HT1080 (cell line): ENCODE data around the gene DYNLT1. TPM values are rescaled to one million over a fixed set of nuclear protein-coding genes. Genes with fewer than 3 reads are reported as not detected.
"Not testable (repeated sequence)": the region's sequence is repeated elsewhere in the genome, so short reads cannot be mapped to it uniquely, and the experiment has no call there.

Experiments used
- DNase-seq: peaks from one replicate; pipeline ENCODE4 v3.0.0-alpha.2; 2015; ENCODE audit warnings: low read depth
- total RNA-seq: library from RNA; depleted of rRNA; stranded (reverse); fragments of >200 nt; shearing (Covaris generic); gene quantifications from 2 replicates; pipeline ENCODE4 v1.2.3, GENCODE V29; 2014

The DYNLT1 gene
- total RNA-seq, 1 experiment from 2014 or later, result 63.4 TPM

DNA sequence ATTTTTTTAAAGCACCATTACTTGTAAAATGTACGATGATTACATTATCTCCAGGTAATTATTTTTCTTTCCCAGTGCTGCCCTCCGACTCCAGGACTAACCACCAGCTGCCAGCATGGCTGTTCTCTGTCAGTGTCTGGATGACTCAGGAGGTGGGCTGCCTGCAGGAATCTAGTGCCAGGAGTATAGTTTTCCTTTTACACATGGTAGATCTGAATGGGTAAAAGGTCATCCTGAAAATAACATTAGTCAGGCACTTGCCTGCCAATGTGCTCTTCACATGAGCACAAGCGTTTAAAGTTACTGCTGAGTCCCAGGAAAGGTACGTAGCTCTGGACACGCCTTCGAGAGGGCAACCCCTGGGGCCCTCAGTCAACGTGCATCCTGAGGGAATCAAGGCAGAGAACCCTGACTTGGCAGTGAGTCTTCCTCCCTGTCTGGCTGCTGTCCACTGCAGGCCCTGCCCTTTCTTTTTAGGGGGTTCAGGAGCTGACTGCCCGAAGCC is 2.4 kb downstream of the DYNLT1 start:
- peak; percentile 97 for DNase-seq

DNA sequence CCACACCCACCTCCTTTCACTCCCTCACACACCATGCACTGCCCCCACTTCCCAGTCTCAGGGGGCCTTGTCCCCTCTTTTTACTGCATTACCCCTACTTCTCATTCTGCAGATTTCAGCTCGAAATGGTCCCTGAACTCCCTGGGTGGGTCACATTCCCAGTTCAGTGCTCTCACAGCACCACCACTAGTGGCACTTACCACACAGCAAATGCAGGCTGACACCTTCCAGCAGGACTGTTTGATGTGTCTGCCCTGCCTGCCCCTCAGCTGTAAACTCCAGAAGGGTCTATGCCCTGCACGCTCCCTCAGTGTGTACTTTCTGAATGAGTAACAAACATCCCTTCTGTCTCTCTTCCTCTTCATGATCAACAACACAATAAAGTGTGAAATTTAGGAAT is 4.0 kb downstream of the DYNLT1 start:
- no peak for DNase-seq

DNA sequence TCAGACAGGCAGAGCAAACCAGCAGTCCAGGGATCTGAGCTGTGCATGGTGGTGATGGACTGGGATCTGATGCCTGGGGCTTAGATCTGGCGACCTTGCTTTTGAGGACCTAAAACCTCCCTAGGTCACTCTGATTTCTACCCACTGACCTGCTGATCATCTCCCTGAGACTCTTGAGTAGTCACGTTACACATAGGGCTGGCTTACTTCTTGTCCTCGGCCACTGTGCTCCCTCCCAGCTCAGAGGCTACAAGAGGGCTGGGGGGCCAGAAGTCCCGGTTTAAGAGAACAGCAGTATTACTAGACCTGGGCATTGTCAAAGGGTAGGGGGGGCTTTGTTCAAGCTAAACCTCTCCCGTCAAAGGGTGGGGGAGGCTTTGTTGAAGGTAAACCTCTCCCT is 5.5 kb downstream of the DYNLT1 start:
- no peak for DNase-seq

DNA sequence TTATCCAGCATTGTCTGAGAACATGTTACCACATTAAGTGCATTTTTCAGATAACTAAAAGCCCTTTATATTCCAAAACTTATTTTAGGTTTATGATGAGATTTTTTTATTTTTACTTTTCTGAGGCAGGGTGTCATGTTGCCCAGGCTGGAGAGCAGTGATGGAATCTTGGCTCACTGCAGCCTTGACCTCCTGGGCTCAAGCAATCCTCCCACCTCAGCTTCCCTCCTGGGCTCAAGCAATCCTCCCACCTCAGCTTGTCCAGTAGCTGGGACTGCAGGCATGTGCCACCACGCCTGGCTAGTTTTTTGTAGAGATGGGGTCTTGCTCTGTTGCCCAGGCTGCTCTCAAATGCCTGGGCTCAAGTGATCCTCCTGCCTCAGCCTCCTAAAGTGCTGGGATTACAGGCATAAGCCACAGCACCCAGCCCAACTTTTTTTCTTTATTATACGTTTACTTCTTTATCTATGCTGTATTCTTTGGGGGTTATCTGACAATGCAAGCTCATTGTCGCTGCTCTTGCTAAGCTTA is 6.2 kb downstream of the DYNLT1 start:
- DNase-seq, result no peak

DNA sequence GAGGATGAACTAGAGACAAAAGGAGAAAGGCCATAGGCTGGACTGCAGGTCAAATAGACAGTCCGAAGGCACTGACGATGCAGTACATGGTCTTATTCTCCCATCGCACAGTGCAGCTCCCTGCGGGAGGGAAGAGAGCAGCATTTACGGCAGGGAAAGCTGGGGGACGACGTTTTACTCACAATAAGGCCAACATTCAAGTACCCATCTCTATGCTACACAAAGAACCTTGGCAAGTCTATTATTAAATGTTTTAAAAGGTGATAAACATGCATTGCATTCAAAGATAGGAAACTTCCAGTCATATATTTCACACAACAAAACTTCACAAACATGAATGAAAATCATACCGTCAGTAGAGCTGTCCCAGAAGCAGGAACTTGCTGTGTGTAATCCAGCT is 7.8 kb downstream of the DYNLT1 start:
- no peak for DNase-seq

DNA sequence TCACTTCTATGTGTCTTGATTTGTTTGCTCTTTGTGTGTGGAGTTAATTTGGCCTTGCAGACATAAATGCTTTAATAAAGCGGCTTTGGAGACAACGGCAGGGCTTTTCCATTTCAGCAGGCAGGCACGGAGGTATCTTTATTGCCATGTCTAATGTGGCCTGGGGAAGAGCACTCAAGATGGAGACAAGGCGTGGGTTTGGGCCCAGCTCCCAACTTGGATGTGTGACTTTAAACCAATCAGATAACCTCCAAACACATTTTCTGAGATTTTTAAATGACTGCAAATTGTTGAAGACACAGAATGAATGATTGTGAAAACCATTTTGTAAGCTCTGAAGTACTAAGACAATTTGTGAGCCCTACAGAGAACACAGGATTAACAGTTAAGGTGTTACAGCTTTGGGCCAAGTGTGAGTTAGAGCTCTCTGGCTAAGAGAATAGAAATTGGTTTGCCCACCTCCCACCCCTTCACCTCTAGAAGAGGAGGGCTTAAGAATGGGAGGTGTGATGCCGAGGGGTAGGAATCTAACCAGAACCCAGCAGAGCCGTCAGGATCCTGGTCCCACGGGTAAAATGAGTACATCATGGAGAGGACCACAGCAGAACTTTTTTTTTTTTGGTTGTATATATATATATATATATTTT is 9.0 kb downstream of the DYNLT1 start:
- no peak for DNase-seq

DNA sequence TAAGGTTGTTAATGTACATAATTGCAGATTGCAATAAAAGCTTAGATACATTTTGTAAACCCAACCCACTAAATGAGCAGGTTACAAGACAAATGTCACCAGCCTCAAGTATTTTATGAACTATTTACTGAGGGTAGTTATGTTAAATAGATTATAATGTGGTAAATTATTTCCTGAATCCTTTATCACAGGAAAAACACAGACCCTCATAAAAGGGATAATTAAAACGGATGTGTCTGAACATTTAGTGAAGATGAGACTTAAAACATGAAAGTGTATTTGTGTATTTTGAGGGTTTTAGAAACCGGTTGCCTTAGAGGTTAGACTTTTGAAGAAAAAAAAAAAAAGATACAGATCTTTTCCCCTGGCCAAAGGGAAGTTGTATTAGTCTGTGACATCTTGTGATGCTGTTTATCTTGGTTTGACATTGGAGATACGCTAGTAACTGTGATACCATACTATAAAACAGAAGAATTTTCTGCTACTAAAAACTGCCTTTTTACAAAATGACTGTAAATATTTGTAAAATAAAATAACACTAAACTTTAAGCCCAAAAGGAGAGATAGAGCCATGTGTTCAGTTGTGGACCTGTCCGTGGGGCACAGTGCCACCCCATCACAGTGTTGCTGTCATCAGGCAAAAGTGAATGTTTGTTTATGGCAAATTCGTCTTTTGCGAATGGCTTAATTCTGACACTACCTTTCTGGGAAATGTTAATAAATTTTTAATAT is 9.7 kb downstream of the DYNLT1 start:
- DNase-seq, result no peak

DNA sequence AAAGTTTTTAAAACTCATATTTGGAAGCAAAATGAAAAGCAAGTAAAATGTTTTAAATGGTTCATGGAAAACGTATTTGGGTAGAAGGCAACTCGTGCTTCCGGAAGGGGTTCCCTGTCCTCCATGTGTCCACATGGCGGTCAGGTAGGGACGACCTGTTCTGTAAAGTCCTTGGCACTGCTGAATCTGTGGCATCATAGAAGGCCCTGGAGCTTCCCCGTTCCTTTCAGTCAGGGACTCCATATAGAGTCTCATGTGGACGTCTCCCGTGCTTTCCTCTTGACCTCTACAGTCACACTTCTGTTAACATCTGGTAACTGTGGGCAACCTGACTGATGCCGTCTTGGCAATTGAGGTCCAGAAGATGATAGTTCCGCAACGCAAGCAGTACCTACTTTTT is 11.4 kb downstream of the DYNLT1 start:
- no peak for DNase-seq

DNA sequence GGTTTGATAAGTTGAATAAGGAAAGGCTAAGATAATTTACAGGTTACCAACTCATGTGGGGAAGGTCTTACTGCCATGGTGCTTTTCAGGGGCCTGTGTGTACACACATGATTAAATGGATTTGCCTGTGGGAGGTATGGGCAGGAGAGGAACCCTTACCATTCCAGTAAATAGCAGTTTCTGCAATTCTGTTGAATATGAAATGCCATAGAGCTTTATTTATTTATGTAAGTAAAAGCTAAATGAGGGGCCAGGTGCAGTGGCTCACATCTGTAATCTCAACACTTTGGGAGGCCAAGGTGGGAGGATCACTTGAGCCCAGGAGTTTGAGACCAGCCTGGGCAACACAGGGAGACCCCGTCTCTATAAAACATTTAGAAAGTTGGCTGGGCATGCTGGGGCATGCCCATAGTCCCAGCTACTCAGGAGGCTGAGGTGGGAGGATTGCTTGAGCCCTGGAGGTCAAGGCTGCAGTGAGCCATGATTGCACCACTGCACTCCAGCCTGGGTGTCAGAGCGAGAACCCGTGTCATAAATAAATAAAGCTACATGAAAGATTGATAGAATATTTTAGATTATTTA is 11.9 kb downstream of the DYNLT1 start:
- DNase-seq, result not testable (repeated sequence)

DNA sequence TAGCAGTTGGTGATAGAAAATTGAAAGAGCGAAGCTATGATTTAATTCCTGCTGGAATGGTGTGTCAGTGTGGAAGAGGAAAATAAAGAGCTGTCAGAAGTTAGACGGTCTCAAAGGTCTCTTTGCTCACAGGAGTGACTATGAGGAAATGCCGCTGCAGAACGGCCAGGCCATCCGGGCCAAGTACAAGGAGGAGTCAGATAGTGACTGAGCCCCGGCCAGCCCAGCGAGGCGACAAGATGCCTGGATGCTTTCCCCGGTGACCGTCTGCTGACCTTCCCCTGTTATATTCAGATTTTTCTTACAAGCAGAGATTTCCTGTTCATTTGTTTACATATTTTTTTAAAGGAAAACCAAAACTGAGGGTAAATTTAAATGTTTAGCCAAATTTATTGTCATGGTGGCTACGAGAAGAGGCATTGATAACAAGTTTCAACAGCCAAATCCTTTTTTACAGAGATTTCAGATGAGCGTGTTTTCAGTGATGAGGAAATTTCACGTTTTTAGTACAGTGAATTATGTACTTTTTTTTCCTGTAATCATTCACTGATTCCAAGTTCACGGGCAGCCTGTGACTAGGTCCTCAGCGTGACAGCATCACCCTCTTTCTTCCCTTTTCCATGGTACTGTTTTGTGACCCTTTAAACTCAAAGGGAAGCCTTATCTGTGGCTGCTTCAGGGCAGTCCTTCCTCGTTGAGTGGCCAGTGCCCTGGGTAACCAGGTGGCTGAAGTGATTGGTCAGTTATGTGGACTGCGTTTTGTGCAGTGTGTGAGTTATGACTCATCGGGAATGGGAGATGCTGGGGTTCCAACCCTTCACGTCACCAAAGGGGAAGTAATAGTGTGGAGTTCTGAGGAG is 12.6 kb downstream of the DYNLT1 start:
- DNase-seq, result peak; percentile 73

DNA sequence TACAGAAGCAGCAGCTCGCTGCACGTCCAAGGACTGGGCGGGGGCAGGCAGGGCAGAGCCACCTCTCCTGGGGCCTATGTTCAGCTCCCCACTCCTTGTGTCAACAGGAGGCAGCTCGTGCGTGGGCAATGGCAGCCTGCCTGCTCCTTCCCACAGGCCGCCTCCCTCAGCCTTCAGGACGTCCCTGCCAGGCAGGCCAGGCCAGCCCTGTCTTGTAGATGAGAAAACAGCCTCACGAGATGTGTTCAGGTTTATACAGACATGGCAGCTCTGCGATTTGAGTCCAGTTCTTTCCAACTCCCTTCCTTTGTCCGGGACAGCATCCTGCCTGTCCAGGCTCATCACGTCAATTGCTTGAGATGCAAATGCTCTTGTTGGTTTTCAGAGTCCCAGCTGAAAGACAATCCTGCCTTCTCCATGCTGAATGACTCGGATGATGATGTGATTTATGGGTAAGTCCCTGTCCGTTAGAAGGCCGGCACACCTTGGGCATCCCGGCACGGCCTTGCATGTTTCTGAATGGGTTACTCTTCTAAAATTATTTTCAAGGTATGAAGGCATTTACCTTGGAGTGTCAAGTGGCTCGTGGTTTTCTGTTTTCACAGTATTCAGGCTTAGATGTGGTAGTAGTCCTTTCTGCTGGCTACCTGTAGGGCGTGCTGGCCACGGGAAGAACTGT is 13.5 kb downstream of the DYNLT1 start:
- no peak for DNase-seq

DNA sequence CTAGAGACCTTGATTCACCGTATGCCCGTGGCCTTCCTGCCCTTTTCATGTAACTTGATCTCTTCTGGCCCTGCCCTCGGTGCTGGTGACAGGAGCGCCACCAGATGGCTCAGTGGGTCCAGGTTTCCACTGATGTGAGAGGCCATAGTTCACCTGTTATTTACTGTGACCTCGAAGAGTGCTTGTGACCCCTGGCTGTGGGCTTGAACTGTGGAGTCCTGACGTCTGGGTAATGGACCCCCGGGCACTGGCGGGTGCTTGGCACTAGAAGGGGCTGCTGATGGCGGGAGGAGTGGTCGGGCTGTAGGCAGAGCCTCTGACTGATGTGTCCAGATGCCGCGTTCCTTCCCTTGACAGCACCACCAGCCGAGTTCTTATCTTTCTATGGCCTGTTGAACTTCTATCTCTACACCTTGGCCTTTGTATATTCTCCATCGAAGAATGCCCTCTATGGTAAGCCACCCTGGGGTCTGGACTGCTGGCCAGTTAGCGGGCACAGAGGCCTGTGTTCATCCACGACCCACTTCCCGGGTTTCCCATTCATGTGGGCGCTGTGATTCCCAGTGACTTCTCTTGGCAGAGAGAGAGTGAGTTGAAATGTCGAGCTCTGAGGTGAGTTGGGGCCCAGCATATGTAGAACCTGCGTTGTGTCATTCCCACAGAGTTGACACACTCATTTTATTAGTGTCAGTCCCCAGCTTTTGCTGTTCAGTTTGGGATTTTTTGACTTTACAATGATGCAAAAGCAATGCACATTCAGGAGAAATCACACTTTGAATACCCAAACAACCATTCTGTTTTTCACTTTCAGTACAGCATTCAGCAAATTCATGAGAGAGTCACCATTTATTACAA is 14.9 kb downstream of the DYNLT1 start:
- no peak for DNase-seq

DNA sequence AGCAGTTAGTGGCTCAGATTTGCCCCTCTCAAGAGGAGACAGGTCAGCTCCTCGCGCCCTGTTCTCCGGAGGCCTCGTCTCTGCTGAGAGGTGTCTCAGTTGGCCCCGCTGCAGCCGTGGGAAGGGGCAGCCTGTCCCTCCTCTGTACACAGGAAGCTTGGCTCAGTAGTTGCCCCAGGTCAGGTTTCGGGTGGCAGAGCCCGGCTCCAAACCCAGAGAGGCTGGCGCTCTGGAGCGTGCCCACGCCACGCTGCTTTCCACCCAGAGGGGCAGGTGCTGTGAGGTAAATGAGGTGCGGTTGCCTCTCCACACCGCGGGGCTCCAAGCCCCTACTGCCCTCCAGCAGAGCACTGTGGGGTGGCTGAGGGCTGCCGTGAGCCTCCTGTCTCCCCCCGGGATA is 16.0 kb downstream of the DYNLT1 start:
- DNase-seq, result no peak

DNA sequence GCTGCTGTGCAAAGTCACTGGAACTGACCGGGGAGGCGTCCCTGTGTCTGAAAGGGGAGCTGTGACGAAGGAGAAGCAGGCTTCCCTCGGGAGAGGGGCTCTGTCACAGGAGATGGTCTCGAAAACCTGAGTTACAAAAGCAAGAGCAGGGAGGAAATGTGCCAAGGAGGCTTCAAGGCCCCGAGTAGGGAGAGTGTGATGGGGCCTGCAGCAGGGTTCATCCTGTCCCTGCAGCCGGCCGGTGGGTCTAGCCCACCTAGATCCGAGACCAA is 16.7 kb downstream of the DYNLT1 start:
- no peak for DNase-seq

DNA sequence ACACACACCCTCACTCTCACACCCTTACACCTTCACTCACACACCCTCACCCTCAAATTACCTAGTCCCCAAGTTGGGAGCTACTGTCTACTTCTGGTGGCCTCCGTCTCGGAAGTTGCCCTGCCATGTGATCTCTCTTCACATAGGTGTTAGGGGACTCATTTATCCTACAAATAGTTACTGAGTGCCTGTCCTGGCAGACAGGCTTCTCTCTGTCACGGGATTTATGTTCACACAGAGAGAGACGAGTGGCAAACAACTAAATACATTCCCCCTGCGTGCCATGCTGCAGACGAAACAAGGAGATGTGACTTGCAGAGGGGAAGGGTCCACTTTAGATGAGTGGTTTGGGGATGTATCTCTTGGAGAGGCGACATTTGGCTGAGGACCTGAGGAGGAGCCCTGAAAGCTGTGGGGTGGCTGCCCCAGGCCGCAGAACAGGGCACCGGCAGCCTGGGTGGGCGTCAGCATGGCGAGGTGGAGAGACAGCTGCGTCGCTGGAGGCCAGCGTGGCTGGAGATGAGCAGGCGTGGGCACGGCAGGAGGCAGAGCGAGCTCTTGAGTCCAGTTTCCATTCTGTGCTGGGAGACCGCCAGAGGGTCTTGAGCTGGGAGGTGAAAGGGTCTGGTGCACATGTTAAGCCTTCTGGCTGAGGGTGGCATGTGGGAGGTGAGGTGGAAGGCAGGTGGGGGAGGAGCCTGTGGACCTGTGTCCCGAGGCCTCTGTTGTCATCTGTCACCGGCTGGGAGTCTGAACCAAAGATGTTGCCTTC is 17.2 kb downstream of the DYNLT1 start:
- DNase-seq, result no peak

DNA sequence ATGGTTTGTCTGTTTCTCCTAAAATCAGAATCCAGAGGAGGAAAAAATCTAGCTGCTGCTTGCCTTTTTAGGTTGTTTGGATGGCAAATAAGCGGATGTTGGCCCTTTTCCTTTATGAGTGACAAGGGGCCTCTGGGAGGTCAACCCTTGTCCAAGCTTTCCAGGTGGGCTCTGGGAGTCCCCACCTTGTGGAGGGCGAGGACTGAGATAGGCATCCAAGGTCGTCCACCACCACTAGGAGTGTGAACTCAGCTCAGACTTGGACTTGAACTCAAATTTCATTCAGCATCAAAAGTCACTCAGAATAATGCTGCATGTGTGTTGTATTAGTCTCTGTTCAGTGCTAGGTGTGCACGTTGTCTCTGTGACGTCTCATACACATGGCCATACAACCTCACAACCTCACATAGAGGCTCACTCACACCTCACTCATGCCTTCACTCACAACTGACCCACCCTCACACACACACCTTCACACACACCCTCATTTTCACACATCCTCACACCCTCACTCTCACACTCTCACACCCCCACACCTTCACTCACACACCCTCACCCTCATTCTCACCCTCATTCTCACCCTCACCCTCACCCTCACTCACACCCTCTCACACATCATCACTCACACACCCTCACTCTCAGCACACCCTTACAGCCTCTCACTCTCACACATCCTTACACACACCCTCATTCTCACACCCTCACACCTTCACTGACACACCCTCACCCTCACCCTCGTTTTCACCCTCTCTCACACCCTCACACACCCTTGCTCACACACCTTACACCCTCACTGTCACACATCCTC is 18.0 kb downstream of the DYNLT1 start:
- DNase-seq, result no peak

DNA sequence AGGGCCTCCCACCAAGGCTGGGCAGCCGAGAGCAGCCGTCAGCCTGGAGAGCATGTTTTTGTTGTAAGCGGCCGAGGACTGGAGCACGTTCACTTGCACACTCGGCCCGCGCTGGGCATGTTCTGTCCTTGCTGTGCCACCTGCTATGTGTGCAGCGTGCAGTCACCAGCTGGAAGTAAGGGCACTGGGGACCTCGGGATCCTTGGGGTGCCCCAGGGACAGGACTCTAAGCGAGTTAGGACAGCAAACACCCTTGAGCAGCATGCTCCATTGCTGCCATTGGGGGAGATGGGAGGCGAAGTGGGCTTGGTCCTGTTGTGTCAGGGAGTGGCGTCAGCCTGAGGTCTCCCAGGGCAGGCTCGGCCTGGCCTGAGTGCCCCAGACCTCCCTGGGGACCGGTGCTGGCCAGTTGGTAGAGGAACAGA is 18.6 kb downstream of the DYNLT1 start:
- no peak for DNase-seq
